Right renal cortex interstitium (tissue), 3 donors: ENCODE results near the gene ZNF296. TPM values are rescaled to one million over a fixed set of nuclear protein-coding genes. Genes with fewer than 3 reads are reported as not detected.

Experiments
- DNase-seq, 3 donors: peaks; one replicate each; pipeline ENCODE4 v3.0.0-alpha.2; 2013; ENCODE audit warnings: low read depth in 3 of 3, low spot score in 2 of 3
- polyA plus RNA-seq, 3 donors: library from polyadenylated mRNA; unstranded; fragments of 120-200 nt; gene quantifications; one replicate each; pipeline ENCODE4 v1.2.1, GENCODE V29; 2013; ENCODE audit not compliant: insufficient read length in 3 of 3

ZNF296 gene
- polyA plus RNA-seq, 3 donors = 0.37 to 0.57 (median 0.39) TPM

- no peak for DNase-seq
These were observed 27.4 kb upstream of the ZNF296 start for GRCh38 chr19:45103508-45104319.

GRCh38 chr19:45103156-45103507 lies 26.9 kb upstream of the ZNF296 start:
- DNase-seq = no peak

GRCh38 chr19:45102481-45102880 lies 26.2 kb upstream of the ZNF296 start:
- no peak for DNase-seq

GRCh38 chr19:45101806-45102205 lies 25.5 kb upstream of the ZNF296 start:
- no peak for DNase-seq

GRCh38 chr19:45100846-45101252 lies 24.6 kb upstream of the ZNF296 start:
- DNase-seq = no peak

- no peak for DNase-seq
These were observed 23.9 kb upstream of the ZNF296 start for GRCh38 chr19:45100201-45100600.

- no peak for DNase-seq
These were observed 23.4 kb upstream of the ZNF296 start for GRCh38 chr19:45099467-45100191.

GRCh38 chr19:45098521-45099466 lies 22.5 kb upstream of the ZNF296 start:
- no peak for DNase-seq

GRCh38 chr19:45097776-45098520 lies 21.7 kb upstream of the ZNF296 start:
- DNase-seq = no peak

GRCh38 chr19:45097450-45097775 lies 21.1 kb upstream of the ZNF296 start:
- DNase-seq = no peak

GRCh38 chr19:45096700-45097099 lies 20.4 kb upstream of the ZNF296 start:
- no peak for DNase-seq

- no peak for DNase-seq
These were observed 19.5 kb upstream of the ZNF296 start for GRCh38 chr19:45095496-45096413.

GRCh38 chr19:45094707-45095106 lies 18.4 kb upstream of the ZNF296 start:
- no peak for DNase-seq

GRCh38 chr19:45094137-45094536 lies 17.9 kb upstream of the ZNF296 start:
- DNase-seq = no peak

GRCh38 chr19:45092747-45093678 lies 16.7 kb upstream of the ZNF296 start, which contains the start of gene PPP1R37:
Gene PPP1R37, plus strand, starts transcription at chr19:45093179. Its CDS starts 147 bp downstream, at chr19:45093326.
- peak; percentile 93 to 96 (median 94) for DNase-seq

GRCh38 chr19:45091031-45091923 lies 15.0 kb upstream of the ZNF296 start:
- peak; percentile 96 to 99 (median 98) for DNase-seq

- no peak for DNase-seq
These were observed 14.3 kb upstream of the ZNF296 start for GRCh38 chr19:45090606-45091005.
